GM12891 (cell line): ENCODE measurements around the gene PHACTR3.

ENCODE experiments used
- PAX5 ChIP-seq: IDR thresholded peaks from 2 replicates; pipeline ENCODE4 v1.6.1; 2011; ENCODE audit warnings: low read length, moderate library complexity, mild to moderate bottlenecking; ENCODE audit not compliant: insufficient read depth, severe bottlenecking
- POLR2A ChIP-seq: IDR thresholded peaks from 2 replicates; pipeline ENCODE4 v1.6.1; 2011; ENCODE audit warnings: low read depth, low read length, control low read depth
- POLR2AphosphoS5 ChIP-seq: IDR thresholded peaks from 2 replicates; pipeline ENCODE4 v1.6.1; 2011; ENCODE audit warnings: low read depth, low read length, control low read depth
- POU2F2 ChIP-seq: IDR thresholded peaks from 2 replicates; pipeline ENCODE4 v1.6.1; 2011; ENCODE audit warnings: low read depth, mild to moderate bottlenecking, control low read depth, low read length, moderate library complexity
- SPI1 ChIP-seq: IDR thresholded peaks from 2 replicates; pipeline ENCODE4 v1.6.1; 2011; ENCODE audit warnings: low read depth, low read length, control low read depth
- TAF1 ChIP-seq: IDR thresholded peaks from 2 replicates; pipeline ENCODE4 v1.6.1; 2011; ENCODE audit warnings: low read depth, low read length, control low read depth

DNA sequence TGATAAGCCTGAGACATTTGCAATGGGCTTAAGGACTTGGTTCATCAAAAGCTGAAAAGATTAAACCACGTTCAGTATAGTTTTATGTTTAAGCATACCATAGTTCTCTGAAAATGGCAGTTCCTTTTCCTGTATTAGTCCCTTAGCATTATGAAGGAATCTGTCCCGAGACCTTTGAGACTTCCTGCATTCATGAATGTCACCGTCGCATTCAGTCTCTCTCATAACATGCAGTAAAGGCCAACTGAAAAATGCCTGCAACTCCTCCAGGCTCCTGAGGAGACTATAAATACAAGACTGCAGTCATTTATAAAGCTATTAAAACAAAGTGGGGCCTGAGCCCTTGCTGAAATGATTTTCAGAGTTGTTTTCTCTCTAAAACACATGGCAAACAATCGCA, 200.0 kb downstream of the PHACTR3 start:
- TF ChIP-seq POLR2A = no peak
- TF ChIP-seq POLR2AphosphoS5 = no peak
- TF ChIP-seq TAF1 = no peak
- TF ChIP-seq SPI1 = no peak
- no peak for TF ChIP-seq PAX5
- no peak for TF ChIP-seq POU2F2
